Neural cell (in vitro differentiated cells): ENCODE measurements around the gene MAPK14.

ENCODE experiments used
- CTCF ChIP-seq: fragments of 450-650 bp; IDR thresholded peaks from 2 replicates; pipeline ENCODE4 v1.5.1; 2014; ENCODE audit warnings: antibody characterized with exemption, mild to moderate bottlenecking, moderate library complexity; ENCODE audit not compliant: poor library complexity, severe bottlenecking
- TAF1 ChIP-seq: IDR thresholded peaks from 2 replicates; pipeline ENCODE4 v1.6.1; 2012; ENCODE audit warnings: low read depth

GRCh38 chr6:36015666-36016065 is 11.9 kb upstream of the MAPK14 start:
- TF ChIP-seq CTCF: no peak
- no peak for TF ChIP-seq TAF1
